HEK293 (cell line): ENCODE measurements around the gene TOR3A.
"Not testable (repeated sequence)": the region's sequence is repeated elsewhere in the genome, so short reads cannot be mapped to it uniquely, and the experiment has no call there.

ENCODE experiments used
- PRDM1 ChIP-seq: fragments of 450-650 bp; formaldehyde crosslinking; IDR thresholded peaks from 2 replicates; pipeline ENCODE4; 2016; ENCODE audit warnings: missing biosample characterization, missing genetic modification characterization
- SP3 ChIP-seq: fragments of 450-650 bp; formaldehyde crosslinking; IDR thresholded peaks from 2 replicates; pipeline ENCODE4 v1.5.1; 2016; ENCODE audit warnings: missing biosample characterization, missing genetic modification characterization
- TRIM28 ChIP-seq: IDR thresholded peaks from 2 replicates; pipeline ENCODE4 v1.6.1; 2011; ENCODE audit warnings: low read length, control low read depth, borderline replicate concordance
- ZNF121 ChIP-seq: fragments of 450-650 bp; formaldehyde crosslinking; IDR thresholded peaks from 2 replicates; pipeline ENCODE4 v1.5.1; 2016; ENCODE audit warnings: missing biosample characterization, missing genetic modification characterization
- ZNF274 ChIP-seq, 2 experiments: fragments of 200-500 bp in 1 of 2; fragments of 450-650 bp in 1 of 2; sonication (Bioruptor generic) in 1 of 2; formaldehyde crosslinking in 1 of 2; IDR thresholded peaks; 2 replicates each; pipeline versions ENCODE4 v1.5.1 to v1.6.1; 2014 to 2016; ENCODE audit warnings: borderline replicate concordance in 1 of 2, inconsistent platforms in 1 of 2, low read length in 1 of 2, missing biosample characterization in 1 of 2, missing genetic modification characterization in 1 of 2
- ZNF521 ChIP-seq: fragments of 450-650 bp; formaldehyde crosslinking; IDR thresholded peaks from 2 replicates; pipeline ENCODE4 v1.5.1; 2017; ENCODE audit warnings: missing biosample characterization, mild to moderate bottlenecking, missing genetic modification characterization
- ZNF843 ChIP-seq: fragments of 450-650 bp; formaldehyde crosslinking; IDR thresholded peaks from 2 replicates; pipeline ENCODE4 v1.5.1; 2016; ENCODE audit warnings: missing biosample characterization, missing genetic modification characterization
- ZSCAN23 ChIP-seq: fragments of 450-650 bp; formaldehyde crosslinking; IDR thresholded peaks from 2 replicates; pipeline ENCODE4 v1.5.1; 2016; ENCODE audit warnings: missing biosample characterization, missing genetic modification characterization
- TF ChIP-seq, protein P1 (sequence below): fragments of 450-650 bp; formaldehyde crosslinking; IDR thresholded peaks from 2 replicates; pipeline ENCODE4 v1.5.1; 2016; ENCODE audit warnings: missing biosample characterization, missing genetic modification characterization
- TF ChIP-seq, protein P2 (sequence below): fragments of 450-650 bp; formaldehyde crosslinking; IDR thresholded peaks from 2 replicates; pipeline ENCODE4 v1.5.1; 2016; ENCODE audit warnings: missing biosample characterization, missing genetic modification characterization, low read depth
- TF ChIP-seq, protein P3 (sequence below): fragments of 450-650 bp; formaldehyde crosslinking; IDR thresholded peaks from 2 replicates; pipeline ENCODE4 v1.5.1; 2016; ENCODE audit warnings: missing biosample characterization, missing genetic modification characterization
- TF ChIP-seq, protein P4 (sequence below): fragments of 450-650 bp; formaldehyde crosslinking; IDR thresholded peaks from 2 replicates; pipeline ENCODE4 v1.5.0; 2017; ENCODE audit warnings: missing biosample characterization, missing genetic modification characterization, borderline replicate concordance

DNA sequence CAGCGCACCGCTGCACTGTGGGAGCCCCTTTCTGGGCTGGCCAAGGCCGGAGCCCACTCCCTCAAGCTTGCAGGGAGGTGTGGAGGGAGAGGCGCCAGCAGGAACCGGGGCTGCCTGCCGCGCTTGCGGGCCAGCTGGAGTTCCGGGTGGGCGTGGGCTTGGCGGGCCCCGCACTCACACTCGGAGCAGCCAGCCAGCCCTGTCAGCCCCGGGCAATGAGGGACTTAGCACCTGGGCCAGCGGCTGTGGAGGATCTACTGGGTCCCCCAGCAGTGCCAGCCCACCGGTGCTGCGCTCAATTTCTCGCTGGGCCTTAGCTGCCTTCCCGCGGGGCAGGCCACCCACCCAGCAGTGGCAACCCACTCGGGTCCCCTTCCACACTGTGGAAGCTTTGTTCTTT lies 56.9 kb downstream of the TOR3A start:
- TF ChIP-seq PRDM1 (tag by site-specific recombination); ZNF121; TRIM28; ZNF843; ZNF274 (IDR thresholded peaks at IDR 0.05; ENCODE audit: low read length); ZNF274 (tag by site-specific recombination; IDR thresholded peaks at IDR 0.05; ENCODE audit: borderline replicate concordance); ZSCAN23 (tag by site-specific recombination); SP3 (tag by site-specific recombination); ZNF521 (tag by site-specific recombination): not testable (repeated sequence)
- TF ChIP-seq, protein P1, sequence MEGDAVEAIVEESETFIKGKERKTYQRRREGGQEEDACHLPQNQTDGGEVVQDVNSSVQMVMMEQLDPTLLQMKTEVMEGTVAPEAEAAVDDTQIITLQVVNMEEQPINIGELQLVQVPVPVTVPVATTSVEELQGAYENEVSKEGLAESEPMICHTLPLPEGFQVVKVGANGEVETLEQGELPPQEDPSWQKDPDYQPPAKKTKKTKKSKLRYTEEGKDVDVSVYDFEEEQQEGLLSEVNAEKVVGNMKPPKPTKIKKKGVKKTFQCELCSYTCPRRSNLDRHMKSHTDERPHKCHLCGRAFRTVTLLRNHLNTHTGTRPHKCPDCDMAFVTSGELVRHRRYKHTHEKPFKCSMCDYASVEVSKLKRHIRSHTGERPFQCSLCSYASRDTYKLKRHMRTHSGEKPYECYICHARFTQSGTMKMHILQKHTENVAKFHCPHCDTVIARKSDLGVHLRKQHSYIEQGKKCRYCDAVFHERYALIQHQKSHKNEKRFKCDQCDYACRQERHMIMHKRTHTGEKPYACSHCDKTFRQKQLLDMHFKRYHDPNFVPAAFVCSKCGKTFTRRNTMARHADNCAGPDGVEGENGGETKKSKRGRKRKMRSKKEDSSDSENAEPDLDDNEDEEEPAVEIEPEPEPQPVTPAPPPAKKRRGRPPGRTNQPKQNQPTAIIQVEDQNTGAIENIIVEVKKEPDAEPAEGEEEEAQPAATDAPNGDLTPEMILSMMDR: not testable (repeated sequence)
- TF ChIP-seq, protein P2, sequence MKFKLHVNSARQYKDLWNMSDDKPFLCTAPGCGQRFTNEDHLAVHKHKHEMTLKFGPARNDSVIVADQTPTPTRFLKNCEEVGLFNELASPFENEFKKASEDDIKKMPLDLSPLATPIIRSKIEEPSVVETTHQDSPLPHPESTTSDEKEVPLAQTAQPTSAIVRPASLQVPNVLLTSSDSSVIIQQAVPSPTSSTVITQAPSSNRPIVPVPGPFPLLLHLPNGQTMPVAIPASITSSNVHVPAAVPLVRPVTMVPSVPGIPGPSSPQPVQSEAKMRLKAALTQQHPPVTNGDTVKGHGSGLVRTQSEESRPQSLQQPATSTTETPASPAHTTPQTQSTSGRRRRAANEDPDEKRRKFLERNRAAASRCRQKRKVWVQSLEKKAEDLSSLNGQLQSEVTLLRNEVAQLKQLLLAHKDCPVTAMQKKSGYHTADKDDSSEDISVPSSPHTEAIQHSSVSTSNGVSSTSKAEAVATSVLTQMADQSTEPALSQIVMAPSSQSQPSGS (tag by site-specific recombination): not testable (repeated sequence)
- TF ChIP-seq, protein P3, sequence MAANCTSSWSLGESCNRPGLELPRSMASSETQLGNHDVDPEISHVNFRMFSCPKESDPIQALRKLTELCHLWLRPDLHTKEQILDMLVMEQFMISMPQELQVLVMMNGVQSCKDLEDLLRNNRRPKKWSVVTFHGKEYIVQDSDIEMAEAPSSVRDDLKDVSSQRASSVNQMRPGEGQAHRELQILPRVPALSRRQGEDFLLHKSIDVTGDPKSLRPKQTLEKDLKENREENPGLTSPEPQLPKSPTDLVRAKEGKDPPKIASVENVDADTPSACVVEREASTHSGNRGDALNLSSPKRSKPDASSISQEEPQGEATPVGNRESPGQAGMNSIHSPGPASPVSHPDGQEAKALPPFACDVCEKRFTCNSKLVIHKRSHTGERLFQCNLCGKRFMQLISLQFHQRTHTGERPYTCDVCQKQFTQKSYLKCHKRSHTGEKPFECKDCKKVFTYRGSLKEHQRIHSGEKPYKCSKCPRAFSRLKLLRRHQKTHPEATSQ: not testable (repeated sequence)
- TF ChIP-seq, protein P4, sequence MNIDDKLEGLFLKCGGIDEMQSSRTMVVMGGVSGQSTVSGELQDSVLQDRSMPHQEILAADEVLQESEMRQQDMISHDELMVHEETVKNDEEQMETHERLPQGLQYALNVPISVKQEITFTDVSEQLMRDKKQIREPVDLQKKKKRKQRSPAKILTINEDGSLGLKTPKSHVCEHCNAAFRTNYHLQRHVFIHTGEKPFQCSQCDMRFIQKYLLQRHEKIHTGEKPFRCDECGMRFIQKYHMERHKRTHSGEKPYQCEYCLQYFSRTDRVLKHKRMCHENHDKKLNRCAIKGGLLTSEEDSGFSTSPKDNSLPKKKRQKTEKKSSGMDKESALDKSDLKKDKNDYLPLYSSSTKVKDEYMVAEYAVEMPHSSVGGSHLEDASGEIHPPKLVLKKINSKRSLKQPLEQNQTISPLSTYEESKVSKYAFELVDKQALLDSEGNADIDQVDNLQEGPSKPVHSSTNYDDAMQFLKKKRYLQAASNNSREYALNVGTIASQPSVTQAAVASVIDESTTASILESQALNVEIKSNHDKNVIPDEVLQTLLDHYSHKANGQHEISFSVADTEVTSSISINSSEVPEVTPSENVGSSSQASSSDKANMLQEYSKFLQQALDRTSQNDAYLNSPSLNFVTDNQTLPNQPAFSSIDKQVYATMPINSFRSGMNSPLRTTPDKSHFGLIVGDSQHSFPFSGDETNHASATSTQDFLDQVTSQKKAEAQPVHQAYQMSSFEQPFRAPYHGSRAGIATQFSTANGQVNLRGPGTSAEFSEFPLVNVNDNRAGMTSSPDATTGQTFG (tag by site-specific recombination): not testable (repeated sequence)
